ENCODE measurements around the gene FAM111A. TPM values are rescaled to one million over a fixed set of nuclear protein-coding genes. Genes with fewer than 3 reads are reported as not detected.

FAM111A gene
- total RNA-seq, 1 experiment from 2014 or later, result 30.9 TPM

DNA sequence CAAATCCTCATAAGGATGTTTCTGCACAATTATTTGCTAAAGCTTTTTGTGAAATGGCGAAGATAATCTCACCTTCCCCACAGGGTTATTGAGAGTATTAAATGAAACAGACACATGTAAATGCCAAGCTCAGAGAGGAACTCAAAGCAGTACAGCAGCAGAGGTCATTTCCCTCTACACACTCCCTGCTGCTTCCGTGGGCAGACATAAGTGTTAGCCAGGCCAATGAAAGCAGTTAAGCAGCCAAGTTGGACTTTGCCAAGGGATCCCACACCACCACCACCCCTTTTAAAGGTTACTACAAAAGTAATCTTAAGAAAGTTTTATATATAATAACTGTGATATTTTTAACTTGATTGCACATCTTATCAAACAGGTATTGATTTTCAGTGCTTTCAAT is 4.0 kb upstream of the FAM111A start:
- DNase-seq (ENCODE audit: extremely low read depth, low read depth), result no peak

DNA sequence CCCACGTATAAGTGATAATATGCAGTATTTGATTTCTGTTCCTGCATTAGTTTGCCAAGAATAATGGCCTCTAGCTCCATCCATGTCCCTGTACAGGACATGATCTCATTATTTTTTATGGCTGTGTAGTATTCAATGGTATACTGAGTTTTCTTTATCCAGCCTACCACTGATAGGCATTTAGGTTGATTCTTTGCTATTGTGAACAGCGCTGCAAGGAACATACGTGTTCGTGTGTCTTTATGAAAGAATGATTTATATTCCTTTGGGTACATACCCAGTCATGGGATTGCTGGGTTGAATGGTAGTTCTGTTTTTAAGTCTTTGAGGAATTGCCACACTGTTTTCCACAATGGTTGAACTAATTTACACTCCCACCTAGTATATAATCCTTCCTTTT is 1.5 kb upstream of the FAM111A start:
- no peak for DNase-seq (ENCODE audit: extremely low read depth, low read depth)

DNA sequence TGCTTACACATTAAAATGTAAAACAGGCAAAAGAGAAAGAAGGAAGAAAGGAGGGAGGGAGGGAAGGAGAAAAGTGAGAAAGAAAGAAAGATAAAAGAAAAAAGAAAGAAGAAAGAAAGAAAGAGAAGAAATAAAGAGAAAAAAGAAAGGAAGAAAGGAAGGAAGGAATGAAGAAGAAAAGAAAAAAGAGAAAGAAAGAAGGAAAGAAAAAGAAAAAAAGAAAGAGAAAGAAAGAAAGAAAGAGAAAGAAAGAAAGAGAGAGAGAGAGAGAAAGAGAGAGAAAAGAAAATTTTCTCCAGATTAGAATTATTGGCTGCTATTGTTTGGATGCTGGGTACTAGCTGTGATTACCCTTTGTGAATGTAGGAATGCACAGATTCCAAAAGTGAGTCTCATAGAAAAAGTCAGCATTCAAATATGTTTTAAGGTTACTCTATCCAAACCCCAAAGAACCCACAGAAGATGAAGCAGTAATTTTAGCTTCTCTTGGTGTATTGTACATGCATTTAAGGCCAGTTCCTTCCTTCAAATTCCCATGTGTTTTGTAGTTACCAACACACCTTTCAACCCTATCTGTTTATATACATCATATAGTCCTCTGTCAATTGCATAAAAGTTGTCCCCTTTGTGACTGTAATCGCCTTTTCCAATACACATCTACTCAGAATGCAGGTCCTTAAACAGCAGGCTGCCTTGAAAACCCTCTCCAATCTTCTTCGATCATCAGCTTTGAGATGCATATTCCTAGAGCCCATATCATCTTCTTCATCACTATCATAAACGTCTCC is 789 bp upstream of the FAM111A start:
- no peak for DNase-seq (ENCODE audit: extremely low read depth, low read depth)

DNA sequence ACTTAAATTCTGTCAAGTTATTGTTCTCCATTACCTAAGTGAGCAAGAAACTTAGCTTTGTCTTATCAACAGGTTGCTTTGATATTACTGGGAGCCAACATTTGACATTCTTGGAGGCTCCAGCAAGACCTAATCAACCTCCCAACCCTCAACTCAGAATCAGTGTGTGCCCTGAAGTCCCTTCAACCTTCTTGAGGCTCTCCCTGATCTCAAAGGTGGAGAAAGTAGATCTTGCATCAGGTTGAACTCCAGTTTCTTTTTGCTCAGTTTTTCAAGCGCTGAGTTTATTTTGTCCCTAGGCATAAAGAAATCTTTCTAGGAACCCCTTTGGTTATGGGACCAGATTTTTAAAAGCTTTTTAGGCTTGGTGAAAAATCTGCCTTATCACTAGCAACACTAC is 1.4 kb downstream of the FAM111A start:
- DNase-seq (ENCODE audit: extremely low read depth, low read depth), result no peak

DNA sequence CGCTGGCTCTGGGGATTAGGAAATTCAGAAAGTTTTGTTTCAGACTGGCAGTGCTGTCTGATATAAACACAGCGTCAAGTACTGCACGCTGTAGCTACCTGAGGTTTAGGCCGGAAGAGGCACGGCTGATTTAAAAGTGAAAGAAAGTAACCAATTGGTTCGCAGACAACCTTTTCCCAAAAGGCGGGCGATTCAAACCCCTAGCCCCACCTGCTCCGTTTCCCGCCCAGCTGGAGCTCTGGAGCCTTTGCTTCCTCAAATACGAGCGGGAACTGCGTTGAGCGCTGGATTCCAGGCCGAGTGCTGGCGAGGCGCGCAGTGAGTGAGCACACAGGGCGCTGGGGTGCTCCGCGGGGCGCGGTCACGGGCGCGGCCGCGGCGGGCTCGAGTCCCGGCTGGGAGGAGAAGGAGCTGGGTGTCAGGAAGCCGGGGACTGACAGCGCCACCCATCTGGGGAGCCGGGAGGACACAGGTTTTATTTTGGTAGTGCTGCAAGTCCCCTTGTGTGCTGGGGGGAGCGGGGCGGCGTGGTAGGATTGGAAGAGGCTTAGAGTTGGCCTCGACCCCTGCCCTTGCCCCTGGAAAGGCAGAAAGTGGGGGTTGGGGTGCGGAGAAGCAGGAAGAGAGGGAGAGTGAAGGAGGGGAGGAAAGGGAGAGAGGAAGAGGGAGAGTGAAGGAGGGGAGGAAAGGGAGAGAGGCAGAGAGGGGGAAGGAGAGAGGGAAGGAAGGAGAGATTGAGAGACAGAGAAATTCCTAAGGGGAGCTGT is 2.1 kb downstream of the FAM111A start:
- peak; percentile 70 for DNase-seq (ENCODE audit: extremely low read depth, low read depth)

DNA sequence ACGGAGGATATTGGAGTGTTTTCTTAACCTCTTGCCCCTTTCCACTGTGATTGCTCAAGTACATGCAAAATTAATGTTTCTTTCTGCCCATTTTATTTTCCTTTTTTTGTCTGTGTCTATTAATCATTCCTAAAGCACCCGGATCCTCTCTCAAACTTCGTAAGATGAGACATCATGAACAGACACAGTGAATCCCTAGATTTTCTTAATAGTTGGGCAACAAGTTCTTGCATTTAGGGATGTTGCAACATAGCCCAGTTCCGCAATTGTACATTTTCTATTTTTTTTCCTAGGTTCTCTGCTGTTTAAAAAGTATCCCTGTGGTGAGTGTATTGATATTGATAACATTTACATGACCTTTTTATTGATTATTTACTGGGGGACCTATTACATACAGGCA is 2.9 kb downstream of the FAM111A start:
- DNase-seq (ENCODE audit: extremely low read depth, low read depth), result no peak

DNA sequence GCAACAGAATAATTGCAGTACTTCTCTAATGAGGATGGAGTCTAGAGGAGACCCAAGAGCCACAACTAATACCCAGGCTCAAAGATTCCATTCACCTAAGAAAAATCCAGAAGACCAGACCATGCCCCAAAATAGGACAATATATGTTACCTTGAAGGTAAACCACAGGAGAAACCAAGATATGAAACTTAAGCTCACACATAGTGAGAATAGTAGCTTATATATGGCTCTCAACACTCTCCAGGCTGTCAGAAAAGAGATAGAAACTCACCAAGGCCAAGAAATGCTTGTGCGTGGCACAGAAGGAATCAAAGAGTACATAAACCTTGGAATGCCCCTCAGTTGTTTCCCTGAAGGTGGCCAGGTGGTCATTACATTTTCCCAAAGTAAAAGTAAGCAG is 9.1 kb downstream of the FAM111A start:
- no peak for DNase-seq (ENCODE audit: extremely low read depth, low read depth)

DNA sequence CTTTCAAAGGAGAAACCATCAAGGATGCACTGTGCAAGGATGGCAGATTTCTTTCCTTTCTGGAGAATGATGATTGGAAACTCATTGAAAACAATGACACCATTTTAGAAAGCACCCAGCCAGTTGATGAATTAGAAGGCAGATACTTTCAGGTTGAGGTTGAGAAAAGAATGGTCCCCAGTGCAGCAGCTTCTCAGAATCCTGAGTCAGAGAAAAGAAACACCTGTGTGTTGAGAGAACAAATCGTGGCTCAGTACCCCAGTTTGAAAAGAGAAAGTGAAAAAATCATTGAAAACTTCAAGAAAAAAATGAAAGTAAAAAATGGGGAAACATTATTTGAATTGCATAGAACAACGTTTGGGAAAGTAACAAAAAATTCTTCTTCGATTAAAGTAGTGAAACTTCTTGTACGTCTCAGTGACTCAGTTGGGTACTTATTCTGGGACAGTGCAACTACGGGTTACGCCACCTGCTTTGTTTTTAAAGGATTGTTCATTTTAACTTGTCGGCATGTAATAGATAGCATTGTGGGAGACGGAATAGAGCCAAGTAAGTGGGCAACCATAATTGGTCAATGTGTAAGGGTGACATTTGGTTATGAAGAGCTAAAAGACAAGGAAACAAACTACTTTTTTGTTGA is 9.8 kb downstream of the FAM111A start:
- no peak for DNase-seq (ENCODE audit: extremely low read depth, low read depth)

DNA sequence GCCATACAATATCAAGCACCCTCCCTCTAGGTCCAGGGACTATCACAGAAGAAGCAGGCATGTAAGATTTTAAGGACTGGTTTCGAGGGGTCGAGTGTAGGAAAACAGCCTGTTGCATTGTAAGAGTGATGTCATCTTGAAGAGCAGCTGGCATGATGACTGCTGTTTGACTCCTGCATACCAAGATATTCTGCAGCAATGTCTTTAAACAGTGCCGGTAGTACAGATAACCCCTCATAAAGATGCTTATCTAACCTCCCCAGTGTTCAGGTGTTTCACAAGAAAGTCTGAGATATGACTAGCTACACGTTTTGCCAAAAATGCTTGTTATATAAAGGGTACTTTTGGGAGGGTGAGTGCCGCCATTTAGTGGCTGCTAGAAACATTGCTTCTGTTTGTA is 12.0 kb downstream of the FAM111A start:
- no peak for DNase-seq (ENCODE audit: extremely low read depth, low read depth)

DNA sequence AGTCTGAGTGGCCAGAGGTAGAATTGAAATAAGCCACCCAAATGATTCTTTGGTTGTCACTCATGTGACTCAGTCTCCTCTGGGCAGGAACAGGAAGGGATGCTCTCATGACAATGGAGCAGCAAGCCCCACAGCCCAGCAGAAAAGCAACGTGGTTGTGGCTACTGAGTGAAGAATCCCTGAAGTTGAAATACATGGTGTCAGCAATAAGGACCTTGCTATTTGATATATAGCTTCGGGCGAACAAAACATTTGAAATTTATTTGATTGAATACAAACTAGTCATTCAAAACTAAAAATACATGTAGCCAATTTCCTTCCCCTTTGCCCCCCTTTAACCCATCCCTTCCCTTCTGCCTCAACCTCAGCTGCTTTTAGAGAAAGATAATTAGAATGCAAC is 14.8 kb downstream of the FAM111A start:
- DNase-seq (ENCODE audit: extremely low read depth, low read depth), result no peak

DNA sequence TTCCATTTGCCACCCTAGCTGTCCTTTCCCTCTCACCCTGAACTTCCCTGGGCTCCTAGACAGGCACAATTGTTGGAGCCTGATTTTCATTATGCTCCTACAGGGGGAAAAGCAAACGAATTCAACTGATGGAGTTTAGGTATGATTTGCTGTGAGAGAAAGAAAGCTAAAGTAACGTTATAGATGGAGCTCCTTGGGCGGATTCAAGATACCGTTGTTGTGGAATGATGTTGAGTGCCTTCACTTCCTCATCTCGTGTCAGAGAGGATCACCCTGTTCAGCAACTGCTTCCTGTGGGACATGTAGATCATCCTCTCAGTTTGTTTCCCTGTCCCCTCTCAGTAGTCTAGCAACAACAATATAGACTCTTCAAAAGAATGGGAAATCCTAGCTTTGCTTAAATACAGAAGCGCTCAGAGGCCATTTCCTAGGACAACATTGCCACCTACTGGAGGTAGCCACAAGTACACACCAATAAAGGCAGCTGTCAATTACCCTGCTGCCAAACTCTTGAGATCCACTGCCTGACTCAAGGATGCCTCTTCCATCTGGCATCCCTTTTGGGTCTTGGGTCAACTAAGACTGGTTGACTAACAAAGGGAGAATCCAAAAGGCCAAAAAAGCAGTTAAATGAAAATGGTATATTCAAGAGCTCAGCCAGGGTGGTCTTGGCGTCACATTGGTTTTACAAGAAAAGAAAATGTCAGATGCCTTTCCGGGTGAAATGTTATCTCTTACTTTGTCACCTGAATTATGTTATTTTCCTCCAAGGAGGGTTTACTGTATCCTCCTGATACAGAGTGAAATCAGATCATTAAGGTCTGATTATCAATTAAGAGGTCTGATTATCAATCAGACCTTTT is 15.8 kb downstream of the FAM111A start:
- peak; percentile 54 for DNase-seq (ENCODE audit: extremely low read depth, low read depth)

DNA sequence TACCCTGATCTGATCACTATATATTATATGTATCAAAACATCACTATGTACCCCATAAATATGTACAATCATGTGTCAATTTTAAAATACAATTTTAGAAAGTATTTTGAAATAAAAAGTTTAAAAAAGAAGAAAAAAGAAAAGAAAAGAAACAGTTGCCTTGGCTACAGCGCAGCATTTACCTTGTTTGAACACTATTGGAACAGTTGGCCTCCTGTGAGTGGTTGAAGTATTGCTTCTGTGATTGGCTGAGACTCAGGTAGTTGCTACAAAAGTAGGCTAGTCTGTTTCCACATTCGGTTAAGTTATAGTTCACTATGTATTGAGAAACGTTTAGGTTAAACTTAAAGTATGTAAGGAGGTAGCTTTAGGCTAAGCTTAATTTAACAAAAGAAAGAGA is 21.4 kb downstream of the FAM111A start:
- DNase-seq (ENCODE audit: extremely low read depth, low read depth), result no peak

DNA sequence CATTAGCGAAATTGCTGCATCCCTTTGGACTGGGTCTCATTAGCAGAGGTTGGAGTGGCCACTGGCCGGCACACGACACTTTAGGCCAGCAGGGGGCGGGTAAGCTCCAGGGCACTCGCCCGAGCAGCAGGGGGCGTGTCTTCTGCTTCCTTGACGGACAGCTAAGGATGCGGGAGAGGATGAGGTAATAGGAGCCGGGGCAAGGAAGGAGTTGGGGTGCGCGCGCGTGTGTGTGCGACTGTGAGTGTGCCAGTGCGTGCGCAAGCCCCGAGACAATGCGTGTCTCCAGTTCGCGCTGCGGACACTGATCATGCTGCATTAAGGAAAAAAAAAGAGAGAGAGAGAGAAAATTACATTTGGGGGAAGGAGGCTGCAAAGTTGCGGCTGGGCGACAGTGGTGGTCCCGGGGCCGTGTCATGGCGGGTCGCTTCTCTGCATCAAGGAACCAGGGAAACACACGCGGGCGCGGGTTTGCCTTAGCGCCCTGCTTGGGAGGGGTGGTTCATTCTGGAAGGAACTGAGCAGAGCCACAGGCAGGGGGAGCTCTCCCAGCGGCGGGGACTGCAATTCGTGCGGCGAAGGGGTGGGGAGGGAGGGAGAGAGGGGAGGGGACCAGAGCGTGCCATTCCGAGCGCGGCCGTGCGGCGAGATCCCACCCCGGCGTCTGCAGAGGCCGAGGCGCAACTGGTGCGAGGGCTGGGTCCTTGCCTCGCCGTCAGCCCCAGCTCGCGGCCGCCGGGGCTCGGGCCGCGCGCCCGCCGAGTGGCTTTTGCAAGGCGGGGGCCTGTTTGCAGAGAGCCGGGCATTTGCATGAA is 29.1 kb downstream of the FAM111A start, which contains the start of gene DTX4:
Gene DTX4 (plus strand): TSS at position 625 of the 815 bp plus-strand sequence. CDS start 464 bp downstream, outside the sequence.
- peak; percentile 82 for DNase-seq (ENCODE audit: extremely low read depth, low read depth)

DNA sequence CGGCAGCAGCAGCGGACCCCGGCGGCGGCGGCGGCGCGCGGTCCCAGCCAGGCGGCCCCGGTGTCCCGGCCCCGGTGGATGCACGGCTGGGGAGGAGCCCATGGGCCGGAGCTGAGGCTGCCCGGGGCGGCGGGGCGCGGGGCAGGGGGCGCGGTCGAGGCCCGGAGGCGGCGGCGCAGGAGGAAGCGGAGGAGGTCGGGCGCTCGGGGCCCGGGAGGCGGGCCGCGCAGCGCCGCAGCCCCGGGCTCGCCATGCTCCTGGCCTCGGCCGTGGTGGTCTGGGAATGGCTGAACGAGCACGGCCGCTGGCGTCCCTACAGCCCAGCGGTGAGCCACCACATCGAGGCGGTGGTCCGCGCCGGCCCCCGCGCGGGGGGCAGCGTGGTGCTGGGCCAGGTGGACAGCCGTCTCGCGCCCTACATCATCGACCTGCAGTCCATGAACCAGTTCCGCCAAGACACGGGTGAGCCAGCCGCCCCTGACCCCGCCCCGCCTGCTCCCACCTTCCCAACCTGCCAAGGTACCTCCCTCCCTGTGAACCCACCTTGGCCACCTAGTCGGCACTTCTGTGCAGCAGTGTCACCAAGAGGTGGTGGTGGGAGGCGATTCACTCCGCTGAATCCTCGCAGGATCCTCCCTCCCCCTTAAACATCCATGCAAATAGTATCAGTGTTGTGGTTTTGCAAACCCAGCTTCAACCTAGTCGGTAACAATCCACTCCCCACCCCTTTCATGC is 29.9 kb downstream of the FAM111A start:
- DNase-seq (ENCODE audit: extremely low read depth, low read depth), result no peak

DNA sequence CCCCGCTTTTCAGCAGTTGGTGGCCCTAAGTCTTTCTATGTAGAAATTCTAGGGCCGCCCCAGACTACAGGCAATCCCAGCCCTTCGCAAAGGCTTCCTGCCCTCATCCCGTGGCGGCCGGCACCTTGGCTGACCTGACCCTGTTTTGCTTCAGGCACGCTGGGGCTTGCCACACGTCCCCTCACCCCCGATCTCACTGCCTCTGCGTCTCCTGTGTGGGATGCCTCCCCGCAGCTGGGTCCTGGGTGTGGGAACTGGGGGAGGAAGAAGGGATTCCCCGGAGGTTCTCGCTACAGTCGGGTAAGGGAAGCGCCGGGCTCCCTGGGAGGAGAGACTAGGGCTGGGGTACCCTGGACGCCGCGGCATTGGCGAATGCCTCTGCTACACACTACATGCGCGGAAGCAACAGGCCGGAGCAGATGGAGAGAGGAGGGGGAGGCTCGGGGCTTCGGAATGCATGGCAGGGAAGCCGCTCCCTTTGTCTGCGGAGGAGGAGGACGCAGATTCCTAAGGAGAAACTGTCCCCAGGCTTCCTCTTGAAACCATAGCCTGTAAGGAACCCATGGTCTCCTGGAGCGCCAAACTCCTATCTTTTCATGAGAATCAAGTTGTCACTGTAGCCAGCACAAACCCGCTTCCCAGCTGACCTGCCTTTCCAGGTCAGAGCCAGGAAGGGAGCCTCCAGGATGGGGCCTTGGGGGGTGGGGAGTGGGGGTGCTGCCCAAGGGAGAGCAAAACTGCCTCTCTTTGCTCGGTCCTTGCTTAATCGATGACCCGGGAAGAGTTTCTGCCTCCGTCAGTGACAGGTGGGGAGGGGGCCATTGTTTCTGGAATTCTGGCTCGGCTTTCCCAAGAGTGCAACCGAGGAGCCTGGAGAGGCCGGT is 30.7 kb downstream of the FAM111A start:
- DNase-seq (ENCODE audit: extremely low read depth, low read depth), result no peak

DNA sequence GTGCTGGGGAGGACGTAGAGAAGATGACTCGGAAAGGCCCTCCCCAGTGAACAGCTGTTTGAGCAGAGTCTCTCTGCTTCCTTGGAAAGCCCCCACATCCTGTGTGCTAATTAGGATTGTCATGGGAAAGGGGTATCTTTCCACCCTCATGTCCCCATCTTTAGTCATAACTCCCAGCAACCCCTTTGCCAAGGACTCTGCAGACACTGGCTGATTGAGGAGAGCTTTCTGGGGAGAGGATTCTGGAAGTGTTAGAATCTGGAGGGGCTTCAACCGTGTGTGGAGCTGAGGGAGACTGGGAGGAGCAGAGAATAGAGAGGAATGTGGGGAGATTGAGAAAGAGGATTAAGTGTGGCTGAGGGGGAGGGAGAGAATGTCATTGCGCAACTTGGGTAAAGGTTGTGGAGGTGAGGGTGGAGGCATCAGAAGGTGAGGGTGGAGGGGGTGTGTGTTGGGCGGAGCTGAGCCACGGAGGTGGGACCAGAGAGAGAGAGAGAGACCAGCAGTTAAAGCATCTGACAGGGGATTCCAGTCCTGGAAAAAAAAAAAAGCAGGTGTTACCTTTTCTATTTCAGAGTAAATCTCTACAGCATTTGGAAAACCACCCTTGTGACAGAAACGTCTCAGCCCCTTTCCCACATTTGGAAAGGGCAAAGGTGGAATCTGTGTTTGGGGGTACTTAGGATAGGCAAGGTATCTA is 31.5 kb downstream of the FAM111A start:
- DNase-seq (ENCODE audit: extremely low read depth, low read depth), result no peak

DNA sequence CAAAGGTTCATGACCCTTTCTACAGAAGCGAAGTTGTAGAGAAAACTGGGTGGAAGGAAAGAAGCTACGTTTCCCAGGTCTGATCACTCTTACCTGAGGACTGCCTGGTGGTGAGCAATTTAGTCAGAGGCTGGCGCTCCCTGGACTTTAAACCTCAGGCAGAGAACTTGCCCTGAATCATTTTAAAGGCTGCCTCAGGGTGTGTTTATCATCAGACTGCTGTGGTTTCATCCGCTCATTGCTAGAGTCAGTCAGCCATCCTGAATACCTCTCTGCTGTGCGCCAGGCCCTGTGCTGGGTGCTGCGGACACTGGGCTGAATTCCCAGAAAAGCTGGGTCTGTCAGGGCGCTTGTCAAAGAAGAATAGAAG is 32.0 kb downstream of the FAM111A start:
- no peak for DNase-seq (ENCODE audit: extremely low read depth, low read depth)

Data from NCI-H460 (cell line).